HEK293 (cell line): ENCODE results near the gene SIDT2.

Experiments
- CTCF ChIA-PET: fragments of 350-600 bp; formaldehyde crosslinking; extraction: SDS; loops from one replicate; lab custom pipeline; 2021; ENCODE audit warnings: antibody characterized with exemption; lab: Yijun Ruan, JAX
- POLR2A ChIA-PET: fragments of 300-600 bp; formaldehyde crosslinking; extraction: SDS; loops from one replicate; lab custom pipeline; 2020; ENCODE audit warnings: antibody characterized with exemption, inconsistent platforms; lab: Yijun Ruan, JAX
- H3K27ac ChIP-seq: fragments of 200-500 bp; sonication (Bioruptor generic); 2 replicates; pipeline ENCODE4 v1.5.1; 2014; ENCODE audit warnings: low read depth, low read length, control low read depth, inconsistent platforms; ENCODE audit errors: extremely low read depth
- H3K36me3 ChIP-seq, 2 experiments: fragments of 200-500 bp in 1 of 2; sonication (Bioruptor generic) in 1 of 2; 1 replicate in 1 of 2; 2 replicates in 1 of 2; pipeline ENCODE4 v1.5.1; 2014 to 2017; ENCODE audit warnings: inconsistent platforms in 2 of 2, low read length in 2 of 2; ENCODE audit not compliant: control insufficient read depth in 2 of 2, insufficient read depth in 1 of 2
- H3K4me1 ChIP-seq: fragments of 200-500 bp; sonication (Bioruptor generic); 2 replicates; pipeline ENCODE4 v1.5.1; 2014; ENCODE audit warnings: mild to moderate bottlenecking, low read length, inconsistent platforms; ENCODE audit not compliant: control insufficient read depth, insufficient read depth
- H3K4me3 ChIP-seq: 2 replicates; pipeline ENCODE4 v1.5.1; 2011; ENCODE audit warnings: low read depth, mild to moderate bottlenecking, control low read depth, low read length, moderate library complexity
- H3K9me3 ChIP-seq: fragments of 200-500 bp; sonication (Bioruptor generic); 2 replicates; pipeline ENCODE4 v1.5.1; 2014; ENCODE audit warnings: low read depth, low read length, inconsistent platforms; ENCODE audit not compliant: control insufficient read depth, insufficient read depth
- BCL11A ChIP-seq: fragments of 450-650 bp; formaldehyde crosslinking; IDR thresholded peaks from 2 replicates; pipeline ENCODE4 v1.5.1; 2016; ENCODE audit warnings: low read depth, missing biosample characterization, missing genetic modification characterization
- GLI2 ChIP-seq: fragments of 450-650 bp; formaldehyde crosslinking; IDR thresholded peaks from 2 replicates; pipeline ENCODE4; 2017; ENCODE audit warnings: missing biosample characterization, missing genetic modification characterization, low read depth, borderline replicate concordance
- KLF16 ChIP-seq: fragments of 450-650 bp; formaldehyde crosslinking; IDR thresholded peaks from 2 replicates; pipeline ENCODE4 v1.5.1; 2017; ENCODE audit warnings: missing biosample characterization, missing genetic modification characterization
- KLF17 ChIP-seq: fragments of 450-650 bp; formaldehyde crosslinking; IDR thresholded peaks from 2 replicates; pipeline ENCODE4 v1.5.1; 2016; ENCODE audit warnings: missing biosample characterization, missing genetic modification characterization
- KLF7 ChIP-seq: fragments of 450-650 bp; formaldehyde crosslinking; IDR thresholded peaks from 2 replicates; pipeline ENCODE4 v1.5.1; 2016; ENCODE audit warnings: missing biosample characterization, missing genetic modification characterization, borderline replicate concordance
- SALL2 ChIP-seq: fragments of 450-650 bp; formaldehyde crosslinking; IDR thresholded peaks from 2 replicates; pipeline ENCODE4 v1.5.0; 2017; ENCODE audit warnings: missing biosample characterization, mild to moderate bottlenecking, missing genetic modification characterization, borderline replicate concordance
- SCRT1 ChIP-seq: fragments of 450-650 bp; formaldehyde crosslinking; IDR thresholded peaks from 2 replicates; pipeline ENCODE4 v1.5.1; 2016; ENCODE audit warnings: missing biosample characterization, missing genetic modification characterization, borderline replicate concordance
- ZNF16 ChIP-seq: fragments of 450-650 bp; formaldehyde crosslinking; IDR thresholded peaks from 2 replicates; pipeline ENCODE4 v1.5.1; 2016; ENCODE audit warnings: low read depth, missing biosample characterization, missing genetic modification characterization
- ZNF174 ChIP-seq: fragments of 450-650 bp; formaldehyde crosslinking; IDR thresholded peaks from 2 replicates; pipeline ENCODE4 v1.5.0; 2017; ENCODE audit warnings: missing biosample characterization, mild to moderate bottlenecking, missing genetic modification characterization
- ZNF175 ChIP-seq: fragments of 450-650 bp; formaldehyde crosslinking; IDR thresholded peaks from 2 replicates; pipeline ENCODE4 v1.5.1; 2016; ENCODE audit warnings: missing biosample characterization, missing genetic modification characterization
- ZNF202 ChIP-seq: fragments of 450-650 bp; formaldehyde crosslinking; IDR thresholded peaks from 2 replicates; pipeline ENCODE4 v1.5.1; 2016; ENCODE audit warnings: missing biosample characterization, missing genetic modification characterization, borderline replicate concordance
- ZNF214 ChIP-seq: fragments of 450-650 bp; formaldehyde crosslinking; IDR thresholded peaks from 2 replicates; pipeline ENCODE4 v1.5.1; 2017; ENCODE audit warnings: missing biosample characterization, mild to moderate bottlenecking, missing genetic modification characterization, borderline replicate concordance
- ZNF239 ChIP-seq: fragments of 450-650 bp; formaldehyde crosslinking; IDR thresholded peaks from 2 replicates; pipeline ENCODE4 v1.5.1; 2016; ENCODE audit warnings: missing biosample characterization, missing genetic modification characterization
- ZNF26 ChIP-seq: fragments of 450-650 bp; formaldehyde crosslinking; IDR thresholded peaks from 2 replicates; pipeline ENCODE4 v1.5.1; 2016; ENCODE audit warnings: missing biosample characterization, missing genetic modification characterization
- ZNF366 ChIP-seq: fragments of 450-650 bp; formaldehyde crosslinking; conservative IDR thresholded peaks from 2 replicates; pipeline ENCODE4 v1.5.1; 2016; ENCODE audit warnings: missing biosample characterization, missing genetic modification characterization
- ZNF433 ChIP-seq: fragments of 450-650 bp; formaldehyde crosslinking; IDR thresholded peaks from 2 replicates; pipeline ENCODE4 v1.5.1; 2016; ENCODE audit warnings: missing biosample characterization, missing genetic modification characterization, low read depth
- ZNF510 ChIP-seq: fragments of 450-650 bp; formaldehyde crosslinking; IDR thresholded peaks from 2 replicates; pipeline ENCODE4 v1.5.1; 2018; ENCODE audit warnings: mild to moderate bottlenecking, missing genetic modification characterization, missing biosample characterization; ENCODE audit not compliant: insufficient replicate concordance
- ZNF549 ChIP-seq: fragments of 450-650 bp; IDR thresholded peaks from 2 replicates; pipeline ENCODE4 v1.5.1; 2018; ENCODE audit warnings: missing biosample characterization, missing genetic modification characterization, mild to moderate bottlenecking, inconsistent platforms, moderate library complexity
- ZNF621 ChIP-seq: fragments of 450-650 bp; formaldehyde crosslinking; IDR thresholded peaks from 2 replicates; pipeline ENCODE4 v1.5.1; 2017; ENCODE audit warnings: missing biosample characterization, missing genetic modification characterization
- ZNF623 ChIP-seq: fragments of 450-650 bp; formaldehyde crosslinking; IDR thresholded peaks from 2 replicates; pipeline ENCODE4 v1.5.1; 2016; ENCODE audit warnings: missing biosample characterization, missing genetic modification characterization
- ZNF837 ChIP-seq: fragments of 450-650 bp; formaldehyde crosslinking; IDR thresholded peaks from 2 replicates; pipeline ENCODE4 v1.5.1; 2016; ENCODE audit warnings: missing biosample characterization, missing genetic modification characterization
- ZSCAN30 ChIP-seq: fragments of 450-650 bp; IDR thresholded peaks from 2 replicates; pipeline ENCODE4 v1.5.1; 2018; ENCODE audit warnings: missing biosample characterization, mild to moderate bottlenecking, missing genetic modification characterization, moderate library complexity
- ZXDB ChIP-seq: fragments of 450-650 bp; formaldehyde crosslinking; IDR thresholded peaks from 2 replicates; pipeline ENCODE4 v1.5.1; 2016; ENCODE audit warnings: missing biosample characterization, missing genetic modification characterization

SIDT2 gene

DNA sequence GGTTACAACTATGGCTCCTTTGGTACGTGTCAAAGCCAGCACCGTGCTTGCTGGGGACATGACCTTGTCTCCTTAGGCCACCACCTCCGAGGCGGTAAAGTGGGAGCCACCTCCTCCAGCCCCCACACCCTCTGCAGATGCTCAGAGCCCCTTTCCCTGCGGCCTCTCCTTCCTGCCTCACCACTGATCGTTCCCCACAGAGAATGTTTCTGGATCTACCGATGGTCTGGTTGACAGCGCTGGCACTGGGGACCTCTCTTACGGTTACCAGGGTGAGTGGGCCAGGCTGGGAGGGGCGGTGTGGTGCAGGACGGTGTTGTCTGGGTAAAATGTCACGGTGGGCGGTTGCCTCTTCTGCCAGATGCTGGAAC lies 8.9 kb downstream of the SIDT2 start (continued):
- TF ChIP-seq ZNF239 (tag by site-specific recombination) (no peak), KLF7 (tag by site-specific recombination) (no peak), BCL11A (tag by site-specific recombination) (no peak), ZNF26 (tag by site-specific recombination) (no peak)

DNA sequence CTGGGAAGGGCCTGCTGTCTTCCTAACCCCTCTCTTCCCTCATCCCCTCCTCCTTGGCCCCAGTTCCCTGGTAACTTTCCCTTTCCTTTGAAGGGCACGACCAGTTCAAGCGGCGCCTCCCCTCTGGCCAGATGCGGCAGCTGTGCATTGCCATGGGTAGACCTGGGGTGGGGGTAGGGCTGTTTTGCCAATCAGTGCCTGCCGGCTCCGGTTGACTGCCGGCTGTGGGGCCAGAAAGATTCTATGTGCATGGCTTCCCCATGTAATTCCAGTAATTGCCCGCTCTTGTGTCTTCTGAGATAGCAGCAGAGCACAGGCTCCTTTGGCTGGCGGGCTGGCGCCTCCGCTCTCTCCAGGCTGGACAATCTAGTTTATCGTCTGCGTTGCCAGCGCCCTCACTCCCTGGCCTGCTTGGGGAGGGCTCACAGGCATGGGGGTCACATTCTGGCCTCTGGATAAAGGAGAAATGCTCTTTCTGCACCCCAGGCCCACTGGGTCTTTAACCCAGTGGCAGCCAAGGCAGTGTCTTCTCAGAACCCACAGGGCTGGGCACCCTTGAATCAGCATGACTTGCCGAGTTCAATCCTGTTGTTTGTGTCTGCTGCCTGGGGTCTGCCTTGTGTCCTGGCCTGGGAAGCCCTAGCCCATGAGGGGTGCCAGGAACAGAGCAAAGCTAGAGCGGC lies 9.4 kb downstream of the SIDT2 start:
- TF ChIP-seq ZNF433, result no peak
- no peak for TF ChIP-seq ZXDB (tag by site-specific recombination)
- TF ChIP-seq ZNF621, result no peak
- no peak for TF ChIP-seq ZNF16 (tag by site-specific recombination)
- TF ChIP-seq, all 188 proteins: peak for 0
- no peaks in the 10 kb centered on the region for H3K9me3 ChIP-seq
- ChIA-PET POLR2A (no interaction called here), CTCF (interaction anchor here (1.1 kb wide), 1 partner anchor 34 kb away, joined by 3 read pairs; no protein-coding TSS in a partner anchor)
- H3K36me3 ChIP-seq, result peaks cover 0 to 79% of the 10 kb centered on the region in 2 experiments; a peak in 1 of 3 replicates
- H3K4me1 ChIP-seq, result no peaks in the 10 kb centered on the region
- no peak overlapping the region for H3K27ac ChIP-seq
- no peak overlapping the region for H3K4me3 ChIP-seq

DNA sequence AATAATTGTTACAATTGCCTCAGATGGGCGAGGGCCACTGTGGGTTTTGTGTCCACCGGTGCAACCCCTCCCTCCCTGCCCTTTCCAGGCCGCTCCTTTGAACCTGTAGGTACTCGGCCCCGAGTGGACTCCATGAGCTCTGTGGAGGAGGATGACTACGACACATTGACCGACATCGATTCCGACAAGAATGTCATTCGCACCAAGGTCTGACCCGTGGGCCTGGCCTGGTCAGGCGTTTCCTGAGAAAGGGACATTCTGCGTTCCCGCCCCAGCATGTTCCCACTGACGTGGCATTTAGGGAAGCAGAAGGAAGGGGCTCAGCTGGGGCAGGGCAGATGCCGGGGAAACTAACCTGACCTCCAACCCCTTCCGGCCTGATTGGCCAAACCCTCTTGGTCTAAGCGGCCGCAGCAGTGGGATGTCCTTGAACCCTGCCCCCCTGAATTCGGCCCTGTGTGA lies 10.1 kb downstream of the SIDT2 start:
- ChIA-PET CTCF (interaction anchor here (1.1 kb wide), 1 partner anchor 33 kb away, joined by 3 read pairs; no protein-coding TSS in a partner anchor), POLR2A (interaction anchor here (0.9 kb wide), 1 partner anchor 8 kb away, joined by 3 read pairs; no protein-coding TSS in a partner anchor)
- TF ChIP-seq ZNF837 (no peak), ZNF174 (tag by site-specific recombination) (no peak), ZNF366 (tag by site-specific recombination) (no peak), ZNF433 (no peak), SCRT1 (tag by site-specific recombination) (no peak), SALL2 (tag by site-specific recombination) (no peak), KLF17 (no peak), ZNF202 (tag by site-specific recombination) (no peak), ZSCAN30 (tag by site-specific recombination) (no peak), ZNF175 (tag by site-specific recombination) (no peak), ZNF510 (tag by site-specific recombination) (no peak), ZNF214 (tag by site-specific recombination) (no peak), KLF16 (tag by site-specific recombination) (no peak), GLI2 (no peak), ZNF549 (tag by site-specific recombination) (no peak), ZNF623 (tag by site-specific recombination) (no peak), BCL11A (tag by site-specific recombination) (no peak)
- TF ChIP-seq, all 188 proteins: peak for 0
- Histone ChIP-seq H3K4me1 (no peaks in the 10 kb centered on the region), H3K4me3 (no peak overlapping the region), H3K36me3 (peaks cover 0 to 84% of the 10 kb centered on the region in 2 experiments; a peak in 1 of 3 replicates), H3K9me3 (no peaks in the 10 kb centered on the region), H3K27ac (no peak overlapping the region)
